T-helper 2 cell treated with Interferon-gamma antibody and Interleukin-4, amounts not matched to agents 5 μg/mL and 100 μg/mL, for 36 hours (primary cell): ENCODE measurements around the gene BOC.

Experiments used
- DNase-seq: peaks from one replicate; pipeline ENCODE4 v3.0.0; 2021; ENCODE audit warnings: low spot score
- H3K27ac Mint-ChIP-seq: one replicate; pipeline ENCODE4 v1.8.0; 2021; ENCODE audit warnings: mild to moderate bottlenecking, mixed read lengths
- H3K27me3 Mint-ChIP-seq: one replicate; pipeline ENCODE4 v1.8.0; 2021; ENCODE audit warnings: low read depth, mixed read lengths
- H3K36me3 Mint-ChIP-seq: one replicate; pipeline ENCODE4 v1.8.0; 2021; ENCODE audit warnings: low read depth, mixed read lengths
- H3K4me1 Mint-ChIP-seq: one replicate; pipeline ENCODE4 v1.8.0; 2021; ENCODE audit warnings: low read depth, mixed read lengths
- H3K4me3 Mint-ChIP-seq: one replicate; pipeline ENCODE4 v1.8.0; 2022; ENCODE audit warnings: mild to moderate bottlenecking, moderate library complexity, mixed read lengths
- H3K9me3 Mint-ChIP-seq: one replicate; pipeline ENCODE4 v1.8.0; 2021; ENCODE audit warnings: mixed read lengths

BOC gene

GRCh38 chr3:113292933-113293332 lies 81.6 kb downstream of the BOC start:
- Mint-ChIP-seq H3K27ac (no peak overlapping the region), H3K36me3 (no peaks in the 10 kb centered on the region), H3K4me3 (no peak overlapping the region), H3K27me3 (no peaks in the 10 kb centered on the region), H3K4me1 (no peaks in the 10 kb centered on the region), H3K9me3 (no peaks in the 10 kb centered on the region)
- DNase-seq, result no peak

- no peaks in the 10 kb centered on the region for H3K36me3 Mint-ChIP-seq
These were observed 82.0 kb downstream of the BOC start for GRCh38 chr3:113293348-113293747.

GRCh38 chr3:113295463-113295862 lies 84.1 kb downstream of the BOC start:
- no peak overlapping the region for H3K4me3 Mint-ChIP-seq
- H3K4me1 Mint-ChIP-seq, result no peaks in the 10 kb centered on the region
- H3K27ac Mint-ChIP-seq, result no peak overlapping the region

More at GRCh38 chr3:113293348-113293747, 82.0 kb downstream of the BOC start:
- Mint-ChIP-seq H3K9me3 (no peaks in the 10 kb centered on the region), H3K4me3 (no peak overlapping the region), H3K27me3 (no peaks in the 10 kb centered on the region), H3K4me1 (no peaks in the 10 kb centered on the region), H3K27ac (no peak overlapping the region)
- no peak for DNase-seq

GRCh38 chr3:113297287-113297686 lies 85.9 kb downstream of the BOC start:
- H3K9me3 Mint-ChIP-seq, result no peaks in the 10 kb centered on the region
- no peaks in the 10 kb centered on the region for H3K27me3 Mint-ChIP-seq
- H3K4me3 Mint-ChIP-seq, result no peak overlapping the region
- no peak overlapping the region for H3K27ac Mint-ChIP-seq
- no peaks in the 10 kb centered on the region for H3K4me1 Mint-ChIP-seq
- H3K36me3 Mint-ChIP-seq, result no peaks in the 10 kb centered on the region
- DNase-seq, result no peak

More at GRCh38 chr3:113295463-113295862, 84.1 kb downstream of the BOC start:
- DNase-seq, result no peak
- no peaks in the 10 kb centered on the region for H3K27me3 Mint-ChIP-seq
- no peaks in the 10 kb centered on the region for H3K36me3 Mint-ChIP-seq
- H3K9me3 Mint-ChIP-seq, result no peaks in the 10 kb centered on the region

DNA sequence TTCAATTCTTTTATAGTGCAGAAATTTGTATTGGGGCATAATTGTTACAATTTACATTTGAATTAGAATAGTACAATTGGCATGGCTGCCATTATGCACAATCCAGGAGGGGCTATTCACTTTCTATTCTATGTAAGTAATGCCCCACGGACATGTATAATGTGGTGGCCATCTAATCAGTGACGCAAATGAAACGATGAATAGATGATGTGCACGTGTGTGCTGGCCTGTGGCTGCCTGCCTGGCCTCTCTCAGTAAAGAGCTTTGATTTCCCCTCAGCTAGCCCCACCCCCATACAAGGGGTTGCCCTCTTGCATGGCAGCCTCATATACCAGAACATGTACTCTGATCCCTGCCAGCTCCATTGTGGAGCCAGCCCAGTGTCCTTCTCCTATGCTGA lies 86.5 kb downstream of the BOC start:
- H3K4me3 Mint-ChIP-seq, result no peak overlapping the region
- H3K27me3 Mint-ChIP-seq, result no peaks in the 10 kb centered on the region
- no peaks in the 10 kb centered on the region for H3K9me3 Mint-ChIP-seq
- H3K36me3 Mint-ChIP-seq, result no peaks in the 10 kb centered on the region
- no peak for DNase-seq
- H3K27ac Mint-ChIP-seq, result no peak overlapping the region
- H3K4me1 Mint-ChIP-seq, result no peaks in the 10 kb centered on the region

- H3K4me3 Mint-ChIP-seq, result no peak overlapping the region
- no peak for DNase-seq
- H3K4me1 Mint-ChIP-seq, result no peaks in the 10 kb centered on the region
- H3K27ac Mint-ChIP-seq, result no peak overlapping the region
- no peaks in the 10 kb centered on the region for H3K36me3 Mint-ChIP-seq
- H3K27me3 Mint-ChIP-seq, result no peaks in the 10 kb centered on the region
- no peaks in the 10 kb centered on the region for H3K9me3 Mint-ChIP-seq
These were observed 89.2 kb downstream of the BOC start for GRCh38 chr3:113300596-113300995.

DNA sequence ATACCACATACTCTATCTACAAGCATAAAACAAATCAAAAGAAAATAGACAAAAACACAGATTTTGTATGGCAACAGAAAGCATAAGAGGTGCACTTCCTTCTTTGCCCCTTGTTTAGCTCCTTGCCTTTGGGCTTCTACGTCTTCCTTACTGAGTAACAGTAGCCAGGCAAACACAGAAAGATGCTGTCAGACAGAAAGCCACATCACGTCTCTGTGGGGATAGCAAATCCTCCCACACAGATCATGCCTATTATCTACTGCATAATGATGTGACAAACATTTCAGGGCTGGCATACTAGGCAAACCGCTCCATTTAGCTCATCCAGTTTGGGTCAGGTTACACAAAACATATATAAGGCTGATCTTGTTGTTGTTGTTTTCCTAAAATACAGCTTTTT lies 92.7 kb downstream of the BOC start:
- Mint-ChIP-seq H3K4me1 (no peaks in the 10 kb centered on the region), H3K27me3 (no peaks in the 10 kb centered on the region), H3K9me3 (no peaks in the 10 kb centered on the region), H3K4me3 (no peak overlapping the region), H3K27ac (no peak overlapping the region), H3K36me3 (no peaks in the 10 kb centered on the region)
- DNase-seq, result no peak

DNA sequence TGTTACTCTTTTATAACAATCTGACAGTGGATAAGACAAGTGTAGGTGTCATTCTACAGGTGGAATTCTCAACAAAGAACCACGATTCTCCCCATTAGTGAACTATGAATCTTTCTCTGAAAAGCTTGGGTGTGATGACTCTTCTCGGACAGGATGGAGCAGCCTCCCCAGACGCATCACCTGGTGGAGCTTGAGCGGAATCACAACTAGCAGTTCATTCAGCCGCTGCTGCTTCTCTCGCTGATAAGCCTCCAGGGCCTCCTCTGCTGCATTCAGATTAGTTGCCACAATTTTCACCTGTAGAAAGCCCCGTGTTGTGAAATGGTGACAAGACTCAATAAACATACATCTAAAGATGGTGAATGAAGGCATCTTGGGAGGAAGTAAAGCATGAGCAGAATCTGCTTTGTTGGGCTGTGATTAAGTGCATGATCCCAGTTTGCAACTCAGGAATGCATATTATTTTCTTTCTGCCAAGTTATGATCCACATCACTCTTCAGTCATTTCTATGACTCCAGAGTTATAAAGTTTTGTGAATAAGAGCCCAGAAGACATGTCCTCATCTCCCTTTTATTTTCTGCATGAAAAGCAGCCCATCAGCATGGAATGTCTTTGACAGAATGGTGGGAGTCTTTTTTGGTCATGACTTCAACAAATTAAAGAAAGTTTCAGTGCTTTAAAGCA lies 93.6 kb downstream of the BOC start:
- no peak for DNase-seq
- H3K9me3 Mint-ChIP-seq, result no peaks in the 10 kb centered on the region
- H3K27ac Mint-ChIP-seq, result no peak overlapping the region
- H3K4me3 Mint-ChIP-seq, result no peak overlapping the region
- no peaks in the 10 kb centered on the region for H3K4me1 Mint-ChIP-seq
- no peaks in the 10 kb centered on the region for H3K27me3 Mint-ChIP-seq
- H3K36me3 Mint-ChIP-seq, result no peaks in the 10 kb centered on the region

GRCh38 chr3:113310960-113311359 lies 99.6 kb downstream of the BOC start:
- no peak for DNase-seq
- no peak overlapping the region for H3K27ac Mint-ChIP-seq
- H3K4me1 Mint-ChIP-seq, result no peaks in the 10 kb centered on the region
- peaks cover 23% of the 10 kb centered on the region for H3K9me3 Mint-ChIP-seq
- H3K36me3 Mint-ChIP-seq, result no peaks in the 10 kb centered on the region
- H3K4me3 Mint-ChIP-seq, result no peak overlapping the region
- H3K27me3 Mint-ChIP-seq, result no peaks in the 10 kb centered on the region

DNA sequence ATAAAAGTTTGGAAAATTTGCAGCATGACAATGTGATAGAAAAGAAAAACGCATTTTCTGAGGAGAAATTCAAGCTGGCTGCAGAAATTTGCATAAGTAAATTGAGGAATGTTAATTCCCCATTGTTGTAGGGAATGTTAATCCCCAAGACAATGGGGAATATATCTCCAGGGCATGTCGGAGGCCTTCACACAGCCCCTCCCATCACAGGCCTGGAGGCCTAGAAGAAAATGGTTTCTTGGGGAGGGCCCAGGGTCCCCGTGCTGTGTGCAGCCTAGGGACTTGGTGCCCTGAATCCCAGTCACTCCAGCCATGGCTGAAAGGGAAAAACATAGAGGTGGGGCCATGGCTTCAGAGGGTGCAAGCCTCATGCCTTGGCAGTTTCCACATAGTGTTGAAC lies 101.1 kb downstream of the BOC start:
- Mint-ChIP-seq H3K4me3 (no peak overlapping the region), H3K27ac (no peak overlapping the region), H3K27me3 (no peaks in the 10 kb centered on the region), H3K4me1 (no peaks in the 10 kb centered on the region), H3K9me3 (peaks cover 25% of the 10 kb centered on the region), H3K36me3 (no peaks in the 10 kb centered on the region)
- DNase-seq, result no peak

- Mint-ChIP-seq H3K27me3 (no peaks in the 10 kb centered on the region), H3K36me3 (no peaks in the 10 kb centered on the region), H3K4me1 (no peaks in the 10 kb centered on the region), H3K9me3 (peaks cover 29% of the 10 kb centered on the region), H3K4me3 (no peak overlapping the region), H3K27ac (no peak overlapping the region)
- DNase-seq, result no peak
These were observed 103.6 kb downstream of the BOC start for GRCh38 chr3:113314923-113315322.

GRCh38 chr3:113329757-113330156 lies 118.4 kb downstream of the BOC start:
- no peaks in the 10 kb centered on the region for H3K4me1 Mint-ChIP-seq
- no peak overlapping the region for H3K4me3 Mint-ChIP-seq
- H3K27me3 Mint-ChIP-seq, result no peaks in the 10 kb centered on the region
- no peaks in the 10 kb centered on the region for H3K36me3 Mint-ChIP-seq
- H3K27ac Mint-ChIP-seq, result no peak overlapping the region
- no peaks in the 10 kb centered on the region for H3K9me3 Mint-ChIP-seq
- DNase-seq, result no peak

GRCh38 chr3:113330742-113331141 lies 119.4 kb downstream of the BOC start:
- no peaks in the 10 kb centered on the region for H3K9me3 Mint-ChIP-seq
- H3K27ac Mint-ChIP-seq, result no peak overlapping the region
- no peaks in the 10 kb centered on the region for H3K27me3 Mint-ChIP-seq
- H3K4me1 Mint-ChIP-seq, result no peaks in the 10 kb centered on the region
- no peaks in the 10 kb centered on the region for H3K36me3 Mint-ChIP-seq
- no peak overlapping the region for H3K4me3 Mint-ChIP-seq
- no peak for DNase-seq

- Mint-ChIP-seq H3K4me3 (no peak overlapping the region), H3K27ac (no peak overlapping the region), H3K4me1 (no peaks in the 10 kb centered on the region), H3K27me3 (no peaks in the 10 kb centered on the region), H3K36me3 (no peaks in the 10 kb centered on the region), H3K9me3 (no peaks in the 10 kb centered on the region)
- no peak for DNase-seq
These were observed 119.8 kb downstream of the BOC start for GRCh38 chr3:113331187-113331586.
